ENCODE measurements around the gene MAOA.
"Not testable (repeated sequence)": the region's sequence is repeated elsewhere in the genome, so short reads cannot be mapped to it uniquely, and the experiment has no call there.

Gene MAOA

GRCh38 chrX:43664258-43664657 lies 8.2 kb downstream of the MAOA start:
- Histone ChIP-seq H3K79me2 (ENCODE audit: insufficient read depth, low read length) (no peaks in the 10 kb centered on the region), H3K4me2 (ENCODE audit: low read depth, low read length, poor library complexity, severe bottlenecking) (no peak overlapping the region), H3K4me3 (ENCODE audit: insufficient read depth, low read length, poor library complexity, severe bottlenecking) (no peak overlapping the region), H3K27ac (ENCODE audit: low read depth, low read length) (no peak overlapping the region), H3K9me3 (ENCODE audit: insufficient read depth, low read length) (no peaks in the 10 kb centered on the region), H3K27me3 (ENCODE audit: low read length) (no peaks in the 10 kb centered on the region), H3K9ac (ENCODE audit: low read length) (no peak overlapping the region), H3K9me2 (replicated peaks; ENCODE audit: insufficient read depth, low read length) (no peaks in the 10 kb centered on the region), H2AFZ (ENCODE audit: low read depth, low read length, severe bottlenecking) (no peak overlapping the region), H3F3A (ENCODE audit: insufficient read depth) (no peaks in the 10 kb centered on the region), H4K20me1 (ENCODE audit: low read depth, low read length) (no peaks in the 10 kb centered on the region), H3K36me3 (ENCODE audit: low read length) (no peaks in the 10 kb centered on the region)
- TF ChIP-seq, protein P1, sequence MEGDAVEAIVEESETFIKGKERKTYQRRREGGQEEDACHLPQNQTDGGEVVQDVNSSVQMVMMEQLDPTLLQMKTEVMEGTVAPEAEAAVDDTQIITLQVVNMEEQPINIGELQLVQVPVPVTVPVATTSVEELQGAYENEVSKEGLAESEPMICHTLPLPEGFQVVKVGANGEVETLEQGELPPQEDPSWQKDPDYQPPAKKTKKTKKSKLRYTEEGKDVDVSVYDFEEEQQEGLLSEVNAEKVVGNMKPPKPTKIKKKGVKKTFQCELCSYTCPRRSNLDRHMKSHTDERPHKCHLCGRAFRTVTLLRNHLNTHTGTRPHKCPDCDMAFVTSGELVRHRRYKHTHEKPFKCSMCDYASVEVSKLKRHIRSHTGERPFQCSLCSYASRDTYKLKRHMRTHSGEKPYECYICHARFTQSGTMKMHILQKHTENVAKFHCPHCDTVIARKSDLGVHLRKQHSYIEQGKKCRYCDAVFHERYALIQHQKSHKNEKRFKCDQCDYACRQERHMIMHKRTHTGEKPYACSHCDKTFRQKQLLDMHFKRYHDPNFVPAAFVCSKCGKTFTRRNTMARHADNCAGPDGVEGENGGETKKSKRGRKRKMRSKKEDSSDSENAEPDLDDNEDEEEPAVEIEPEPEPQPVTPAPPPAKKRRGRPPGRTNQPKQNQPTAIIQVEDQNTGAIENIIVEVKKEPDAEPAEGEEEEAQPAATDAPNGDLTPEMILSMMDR (IDR thresholded peaks at IDR 0.05; ENCODE audit: insufficient read depth, low read length, poor library complexity, severe bottlenecking): no peak
- TF ChIP-seq EZH2phosphoT487 (conservative IDR thresholded peaks at IDR 0.05; ENCODE audit: low read length): no peak

DNA sequence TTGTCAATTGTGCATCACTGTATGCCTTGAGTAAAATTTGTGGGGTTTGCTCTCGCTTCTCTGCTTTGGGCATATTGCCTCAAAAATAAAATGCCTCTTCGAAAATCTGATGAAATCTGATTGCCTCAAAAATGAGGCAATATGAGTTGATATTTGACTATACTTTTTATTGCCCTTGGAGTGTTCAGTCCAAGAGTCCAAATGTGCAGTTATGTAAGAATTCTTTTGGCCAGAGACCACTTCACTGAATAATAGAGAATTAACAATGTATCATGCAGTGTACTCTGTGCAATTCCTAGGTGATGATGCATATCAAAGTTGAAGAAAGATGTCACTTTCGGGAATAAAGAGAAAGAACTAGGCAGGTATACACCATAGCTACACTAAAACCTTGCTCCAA lies 8.6 kb downstream of the MAOA start:
- H3K36me3 ChIP-seq (ENCODE audit: low read length): no peaks in the 10 kb centered on the region
- no peak overlapping the region for H2AFZ ChIP-seq (ENCODE audit: low read depth, low read length, severe bottlenecking)
- H3K9me2 ChIP-seq (replicated peaks; ENCODE audit: insufficient read depth, low read length): no peaks in the 10 kb centered on the region
- no peak overlapping the region for H3K4me3 ChIP-seq (ENCODE audit: insufficient read depth, low read length, poor library complexity, severe bottlenecking)
- H3K9ac ChIP-seq (ENCODE audit: low read length): no peak overlapping the region
- H4K20me1 ChIP-seq (ENCODE audit: low read depth, low read length): no peaks in the 10 kb centered on the region
- TF ChIP-seq, protein P1 (IDR thresholded peaks at IDR 0.05; ENCODE audit: insufficient read depth, low read length, poor library complexity, severe bottlenecking): no peak
- no peak for TF ChIP-seq EZH2phosphoT487 (conservative IDR thresholded peaks at IDR 0.05; ENCODE audit: low read length)
- no peaks in the 10 kb centered on the region for H3F3A ChIP-seq (ENCODE audit: insufficient read depth)
- H3K27ac ChIP-seq (ENCODE audit: low read depth, low read length): no peak overlapping the region
- no peaks in the 10 kb centered on the region for H3K27me3 ChIP-seq (ENCODE audit: low read length)
- H3K9me3 ChIP-seq (ENCODE audit: insufficient read depth, low read length): no peaks in the 10 kb centered on the region
- no peak overlapping the region for H3K4me2 ChIP-seq (ENCODE audit: low read depth, low read length, poor library complexity, severe bottlenecking)
- H3K79me2 ChIP-seq (ENCODE audit: insufficient read depth, low read length): no peaks in the 10 kb centered on the region

DNA sequence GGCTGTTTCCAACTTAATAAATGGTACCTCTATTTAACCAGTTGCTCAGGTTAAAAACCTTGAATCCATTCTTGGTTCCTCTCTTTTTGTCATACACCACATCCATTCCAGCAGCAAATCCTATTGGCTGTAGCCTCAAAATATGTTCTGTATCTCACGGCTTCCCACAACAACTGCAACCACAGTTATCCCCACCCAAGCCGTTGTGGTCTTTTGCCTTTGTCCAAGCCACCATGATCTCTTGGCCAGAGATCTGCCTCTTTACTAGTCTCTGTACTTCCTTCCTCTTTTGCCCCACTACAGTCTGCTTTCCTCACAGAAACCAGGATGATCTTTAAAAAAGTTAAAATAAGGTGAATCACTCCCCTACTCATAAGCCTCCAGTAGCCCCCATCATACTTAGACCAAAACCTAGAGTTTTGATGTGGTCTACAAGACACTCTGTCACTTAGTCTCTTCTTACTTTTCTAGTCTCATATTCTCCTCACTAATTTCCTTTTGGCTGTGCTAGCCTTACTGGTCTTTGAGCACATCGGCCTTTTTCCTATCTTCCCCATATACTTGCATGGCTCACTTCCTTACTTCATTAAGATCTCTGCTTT lies 10.3 kb downstream of the MAOA start:
- no peak overlapping the region for H3K4me3 ChIP-seq (ENCODE audit: insufficient read depth, low read length, poor library complexity, severe bottlenecking)
- no peaks in the 10 kb centered on the region for H3F3A ChIP-seq (ENCODE audit: insufficient read depth)
- no peak overlapping the region for H3K9ac ChIP-seq (ENCODE audit: low read length)
- H3K27ac ChIP-seq (ENCODE audit: low read depth, low read length): no peak overlapping the region
- H2AFZ ChIP-seq (ENCODE audit: low read depth, low read length, severe bottlenecking): no peak overlapping the region
- H4K20me1 ChIP-seq (ENCODE audit: low read depth, low read length): no peaks in the 10 kb centered on the region
- H3K79me2 ChIP-seq (ENCODE audit: insufficient read depth, low read length): no peaks in the 10 kb centered on the region
- H3K27me3 ChIP-seq (ENCODE audit: low read length): no peaks in the 10 kb centered on the region
- H3K36me3 ChIP-seq (ENCODE audit: low read length): no peaks in the 10 kb centered on the region
- no peaks in the 10 kb centered on the region for H3K9me2 ChIP-seq (replicated peaks; ENCODE audit: insufficient read depth, low read length)
- H3K4me2 ChIP-seq (ENCODE audit: low read depth, low read length, poor library complexity, severe bottlenecking): no peak overlapping the region
- TF ChIP-seq, protein P1 (IDR thresholded peaks at IDR 0.05; ENCODE audit: insufficient read depth, low read length, poor library complexity, severe bottlenecking): no peak
- no peak for TF ChIP-seq EZH2phosphoT487 (conservative IDR thresholded peaks at IDR 0.05; ENCODE audit: low read length)
- no peaks in the 10 kb centered on the region for H3K9me3 ChIP-seq (ENCODE audit: insufficient read depth, low read length)

DNA sequence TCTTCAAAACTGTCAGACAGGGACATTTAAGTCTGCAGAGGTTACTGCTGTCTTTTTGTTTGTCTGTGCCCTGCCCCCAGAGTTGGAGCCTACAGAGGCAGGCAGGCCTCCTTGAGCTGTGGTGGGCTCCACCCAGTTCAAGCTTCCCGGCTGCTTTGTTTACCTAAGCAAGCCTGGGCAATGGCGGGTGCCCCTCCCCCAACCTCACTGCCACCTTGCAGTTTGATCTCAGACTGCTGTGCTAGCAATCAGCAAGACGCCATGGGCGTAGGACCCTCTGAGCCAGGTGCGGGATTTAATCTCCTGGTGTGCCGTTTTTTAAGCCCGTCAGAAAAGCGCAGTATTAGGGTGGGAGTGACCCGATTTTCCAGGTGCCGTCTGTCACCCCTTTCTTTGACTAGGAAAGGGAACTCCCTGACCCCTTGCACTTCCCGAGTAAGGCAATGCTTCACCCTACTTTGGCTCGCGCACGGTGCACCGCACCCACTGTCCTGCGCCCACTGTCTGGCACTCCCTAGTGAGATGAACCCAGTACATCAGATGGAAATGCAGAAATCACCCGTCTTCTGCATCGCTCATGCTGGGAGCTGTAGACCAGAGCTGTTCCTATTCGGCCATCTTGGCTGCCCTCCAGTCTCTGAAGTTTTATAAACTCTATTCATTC lies 20.0 kb downstream of the MAOA start:
- not testable (repeated sequence) for H3K4me2 ChIP-seq (ENCODE audit: low read depth, low read length, poor library complexity, severe bottlenecking); H3K36me3 ChIP-seq (ENCODE audit: low read length); H3K9ac ChIP-seq (ENCODE audit: low read length); H2AFZ ChIP-seq (ENCODE audit: low read depth, low read length, severe bottlenecking); H3K27ac ChIP-seq (ENCODE audit: low read depth, low read length); H3K79me2 ChIP-seq (ENCODE audit: insufficient read depth, low read length); H3K27me3 ChIP-seq (ENCODE audit: low read length); H3F3A ChIP-seq (ENCODE audit: insufficient read depth); H3K9me2 ChIP-seq (replicated peaks; ENCODE audit: insufficient read depth, low read length); H4K20me1 ChIP-seq (ENCODE audit: low read depth, low read length); H3K4me3 ChIP-seq (ENCODE audit: insufficient read depth, low read length, poor library complexity, severe bottlenecking); H3K9me3 ChIP-seq (ENCODE audit: insufficient read depth, low read length)
